Activated T-helper 9 cell treated with anti-CD3 and anti-CD28 coated beads, Interleukin-2, amount 50 U/mL, for 16 hours (primary cell): ENCODE measurements around the gene F2RL3.

Source experiments
- DNase-seq: peaks from one replicate; pipeline ENCODE4 v3.0.0-alpha.2; 2020; ENCODE audit warnings: low read depth

F2RL3 gene

GRCh38 chr19:16895467-16896145 lies 6.8 kb downstream of the F2RL3 start:
- DNase-seq: no peak

- DNase-seq: no peak
These were observed 7.6 kb downstream of the F2RL3 start for GRCh38 chr19:16896146-16897028.

GRCh38 chr19:16897029-16897855 lies 8.4 kb downstream of the F2RL3 start:
- peak; percentile 40 for DNase-seq

- DNase-seq: no peak
These were observed 9.0 kb downstream of the F2RL3 start for GRCh38 chr19:16897856-16898161.

GRCh38 chr19:16898361-16899015 lies 9.7 kb downstream of the F2RL3 start:
- no peak for DNase-seq

GRCh38 chr19:16899566-16900075 lies 10.8 kb downstream of the F2RL3 start:
- no peak for DNase-seq

- no peak for DNase-seq
These were observed 12.8 kb downstream of the F2RL3 start for GRCh38 chr19:16901491-16902175.

GRCh38 chr19:16902545-16902944 lies 13.7 kb downstream of the F2RL3 start:
- no peak for DNase-seq

- no peak for DNase-seq
These were observed 14.5 kb downstream of the F2RL3 start for GRCh38 chr19:16903347-16903746.

- DNase-seq: no peak
These were observed 15.8 kb downstream of the F2RL3 start for GRCh38 chr19:16904599-16904998.

GRCh38 chr19:16908759-16909158 lies 20.0 kb downstream of the F2RL3 start:
- DNase-seq: no peak

GRCh38 chr19:16911046-16911445 lies 22.2 kb downstream of the F2RL3 start:
- no peak for DNase-seq

GRCh38 chr19:16912780-16913179 lies 24.0 kb downstream of the F2RL3 start:
- DNase-seq: no peak

- no peak for DNase-seq
These were observed 25.6 kb downstream of the F2RL3 start for GRCh38 chr19:16914421-16914820.

GRCh38 chr19:16915135-16915534 lies 26.3 kb downstream of the F2RL3 start:
- DNase-seq: no peak

- no peak for DNase-seq
These were observed 26.9 kb downstream of the F2RL3 start for GRCh38 chr19:16915734-16916133.

GRCh38 chr19:16917401-16917800 lies 28.6 kb downstream of the F2RL3 start:
- no peak for DNase-seq

GRCh38 chr19:16919496-16919895 lies 30.7 kb downstream of the F2RL3 start:
- no peak for DNase-seq

GRCh38 chr19:16920816-16921529 lies 32.2 kb downstream of the F2RL3 start:
- no peak for DNase-seq

GRCh38 chr19:16921766-16922591 lies 33.2 kb downstream of the F2RL3 start:
- no peak for DNase-seq
